ENCODE results near the gene SVOP.
"Not testable (repeated sequence)": the region's sequence is repeated elsewhere in the genome, so short reads cannot be mapped to it uniquely, and the experiment has no call there.

SVOP gene, protein sequence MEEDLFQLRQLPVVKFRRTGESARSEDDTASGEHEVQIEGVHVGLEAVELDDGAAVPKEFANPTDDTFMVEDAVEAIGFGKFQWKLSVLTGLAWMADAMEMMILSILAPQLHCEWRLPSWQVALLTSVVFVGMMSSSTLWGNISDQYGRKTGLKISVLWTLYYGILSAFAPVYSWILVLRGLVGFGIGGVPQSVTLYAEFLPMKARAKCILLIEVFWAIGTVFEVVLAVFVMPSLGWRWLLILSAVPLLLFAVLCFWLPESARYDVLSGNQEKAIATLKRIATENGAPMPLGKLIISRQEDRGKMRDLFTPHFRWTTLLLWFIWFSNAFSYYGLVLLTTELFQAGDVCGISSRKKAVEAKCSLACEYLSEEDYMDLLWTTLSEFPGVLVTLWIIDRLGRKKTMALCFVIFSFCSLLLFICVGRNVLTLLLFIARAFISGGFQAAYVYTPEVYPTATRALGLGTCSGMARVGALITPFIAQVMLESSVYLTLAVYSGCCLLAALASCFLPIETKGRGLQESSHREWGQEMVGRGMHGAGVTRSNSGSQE

GRCh38 chr12:109020796-109021380 lies at the start of gene SVOP:
Gene SVOP, minus strand, starts transcription at chr12:109021068. Its CDS starts 200 bp downstream, at chr12:109020868.
- DNase-seq: peak; percentile 6

GRCh38 chr12:109069307-109070271 lies 48.7 kb upstream of the SVOP start:
- DNase-seq: no peak

GRCh38 chr12:109065853-109066193 lies 45.0 kb upstream of the SVOP start:
- no peak for DNase-seq

DNA sequence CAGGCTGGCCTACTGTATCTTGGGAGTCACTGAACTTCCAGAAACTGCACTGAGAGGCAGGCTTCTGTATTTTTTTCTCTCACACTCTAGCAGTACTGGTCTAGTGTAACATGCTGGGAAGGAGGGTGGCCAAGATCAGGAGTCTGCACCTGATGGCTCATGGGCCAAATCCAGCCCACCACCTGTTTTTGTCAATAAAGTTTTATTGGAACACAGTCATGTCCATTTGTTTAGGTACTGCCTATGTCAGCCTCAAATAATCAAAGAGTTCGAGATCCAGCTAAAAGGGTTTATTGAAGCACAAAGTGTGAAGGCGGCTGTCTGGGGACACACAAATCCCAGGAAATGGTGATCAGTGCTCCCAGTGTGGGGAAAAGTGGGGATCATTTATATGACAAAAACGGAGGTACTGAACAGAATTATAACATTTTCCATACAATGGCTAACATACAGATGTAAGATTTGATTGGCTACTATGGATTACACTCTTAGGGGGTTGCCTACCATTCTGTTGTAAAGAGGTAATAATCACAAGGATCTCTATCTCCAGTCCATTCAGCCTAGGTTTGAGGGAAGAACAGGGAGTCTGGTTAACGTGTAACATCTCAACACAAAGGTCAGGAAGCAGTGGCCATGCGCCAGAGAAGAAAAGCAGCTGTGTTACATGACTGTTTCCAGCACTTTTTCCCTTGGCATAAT lies 44.4 kb upstream of the SVOP start:
- no peak for DNase-seq

- DNase-seq: no peak
Observed at GRCh38 chr12:109064143-109064542, 43.3 kb upstream of the SVOP start.

DNA sequence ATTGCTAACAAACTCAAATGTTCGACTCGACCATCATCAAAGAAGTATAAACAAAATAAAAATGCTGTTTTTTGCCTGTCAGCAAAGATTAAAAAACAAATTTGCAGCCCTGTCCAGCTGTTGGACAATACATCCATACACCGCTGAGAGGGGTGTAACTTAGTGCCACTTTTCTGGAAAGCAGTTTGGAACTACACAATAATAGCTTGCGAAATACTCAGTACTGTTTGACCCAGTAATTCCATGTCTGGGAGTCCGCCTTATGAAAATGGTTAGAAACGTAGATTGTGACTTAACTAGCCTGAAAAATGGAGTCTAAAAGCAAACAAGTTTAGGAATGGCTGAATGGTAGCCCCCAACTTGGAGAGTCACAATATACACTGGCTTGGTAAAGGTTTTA lies 37.9 kb upstream of the SVOP start:
- DNase-seq: no peak

DNA sequence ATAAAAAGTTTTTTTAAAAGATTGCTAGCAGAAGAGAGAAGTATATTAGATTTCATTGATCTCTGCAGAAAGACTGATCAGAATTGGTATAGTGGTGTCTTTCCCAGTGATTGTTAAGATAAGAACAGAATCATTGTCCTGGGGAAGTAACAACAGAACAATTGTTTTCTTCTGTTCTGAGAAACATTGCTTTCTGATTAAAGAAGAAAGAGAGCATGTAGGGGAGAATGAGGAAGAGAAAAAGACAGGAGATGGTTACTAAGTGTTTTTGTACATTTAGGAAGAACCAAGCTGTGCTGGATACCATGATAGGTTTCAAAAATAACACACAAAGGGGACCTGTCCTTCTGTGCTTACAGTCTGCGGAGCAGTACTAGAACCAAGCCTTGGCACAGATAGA lies 36.5 kb upstream of the SVOP start:
- no peak for DNase-seq

GRCh38 chr12:109056891-109057290 lies 36.0 kb upstream of the SVOP start:
- no peak for DNase-seq

DNA sequence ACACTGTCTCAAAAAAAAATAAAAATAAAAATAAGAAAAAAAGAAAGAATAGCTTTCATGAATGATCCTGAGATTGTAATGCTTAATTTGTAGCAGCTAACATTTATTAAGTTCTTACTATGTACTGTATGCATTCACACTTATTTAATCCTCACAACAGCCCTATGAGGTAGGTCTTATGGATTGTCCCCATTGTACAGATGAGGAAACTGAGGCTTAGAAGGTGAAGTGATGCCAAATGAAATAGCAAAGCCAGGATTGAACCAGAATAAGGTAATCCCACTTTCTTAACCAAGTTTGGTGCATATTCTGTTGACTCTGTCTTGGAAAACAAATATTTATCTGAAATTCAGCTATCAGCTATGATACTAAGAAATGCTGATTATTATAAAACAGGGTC lies 33.7 kb upstream of the SVOP start:
- DNase-seq: no peak

DNA sequence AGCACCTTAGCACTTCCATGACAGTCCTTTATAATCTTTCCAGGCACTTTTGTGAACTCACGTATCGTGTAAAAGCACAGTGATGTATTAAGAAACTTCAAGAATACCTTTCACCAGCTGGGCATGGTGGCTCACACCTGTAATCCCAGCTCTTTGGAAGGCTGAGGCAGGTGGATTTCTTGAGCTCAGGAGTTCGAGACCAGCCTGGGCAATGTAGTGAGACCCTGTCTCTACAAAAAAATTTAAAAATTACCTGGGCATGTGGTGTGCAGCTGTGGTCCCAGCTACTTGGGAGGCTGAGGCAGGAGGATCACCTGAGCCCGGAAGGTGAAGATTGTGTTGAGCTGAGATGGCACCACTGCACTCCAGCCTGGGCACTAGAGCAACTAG lies 33.3 kb upstream of the SVOP start:
- not testable (repeated sequence) for DNase-seq

DNA sequence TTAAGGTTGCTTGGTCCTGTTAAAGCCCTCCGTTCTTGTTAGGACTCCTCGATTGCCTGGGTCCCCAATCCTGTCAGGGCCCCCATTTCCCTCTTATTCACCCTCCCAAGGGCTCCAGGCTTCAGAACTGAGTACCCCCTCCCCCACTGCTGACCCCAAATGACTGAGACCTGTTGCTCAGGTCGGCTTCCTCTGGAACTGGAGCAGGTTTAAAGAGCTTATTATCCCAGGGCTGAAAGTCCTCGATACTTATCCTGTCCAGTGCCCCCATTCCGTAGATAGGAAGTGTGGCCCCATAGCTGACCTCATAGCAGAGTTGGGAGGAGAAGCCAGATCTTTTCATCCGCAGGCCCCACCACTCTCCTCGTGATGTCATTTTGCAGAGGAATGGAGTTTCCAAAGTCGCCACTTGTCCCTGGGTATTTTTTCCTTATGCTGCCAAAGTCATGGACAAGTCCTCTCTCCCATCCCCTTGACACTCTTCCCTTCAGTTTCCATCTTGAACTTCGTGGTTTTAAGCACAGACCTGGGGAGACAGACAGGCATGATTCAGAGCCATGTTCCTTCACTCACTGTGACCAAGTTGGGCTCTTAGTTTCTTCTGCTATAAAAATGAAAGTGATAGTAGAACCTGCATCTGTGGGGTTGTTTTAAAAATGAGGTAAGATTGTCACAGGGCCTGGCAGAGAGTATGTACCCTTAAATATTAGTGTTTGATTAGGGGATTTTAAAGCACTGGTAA lies 32.7 kb upstream of the SVOP start:
- DNase-seq: peak; percentile 7

GRCh38 chr12:109052414-109053323 lies 31.8 kb upstream of the SVOP start, which contains the start of gene USP30:
Gene USP30, plus strand, starts transcription at chr12:109052576. Its CDS starts 103 bp downstream, at chr12:109052679.
- DNase-seq: peak; percentile 75

GRCh38 chr12:109052097-109052413 lies 31.2 kb upstream of the SVOP start:
- no peak for DNase-seq

GRCh38 chr12:109049794-109050193 lies 28.9 kb upstream of the SVOP start:
- not testable (repeated sequence) for DNase-seq

DNA sequence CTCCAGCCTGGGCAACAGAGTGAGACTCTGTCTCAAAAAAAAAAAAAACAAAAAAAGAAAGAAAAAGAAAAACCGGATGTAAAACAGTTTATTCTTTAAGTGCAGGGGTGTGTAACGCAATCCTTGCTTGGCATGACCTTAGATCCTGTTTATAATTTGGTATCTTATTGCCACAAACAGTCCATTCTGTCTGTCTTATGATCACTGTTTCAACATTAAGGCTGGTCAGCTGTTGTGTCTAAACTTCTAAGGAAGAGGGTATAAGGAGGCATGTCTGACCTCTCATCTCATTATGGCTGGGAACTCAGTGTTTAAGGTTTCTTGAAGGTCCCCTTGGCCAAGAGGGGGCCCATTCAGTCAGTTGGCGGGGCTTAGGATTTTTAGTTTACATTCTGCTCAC lies 27.8 kb upstream of the SVOP start:
- not testable (repeated sequence) for DNase-seq

DNA sequence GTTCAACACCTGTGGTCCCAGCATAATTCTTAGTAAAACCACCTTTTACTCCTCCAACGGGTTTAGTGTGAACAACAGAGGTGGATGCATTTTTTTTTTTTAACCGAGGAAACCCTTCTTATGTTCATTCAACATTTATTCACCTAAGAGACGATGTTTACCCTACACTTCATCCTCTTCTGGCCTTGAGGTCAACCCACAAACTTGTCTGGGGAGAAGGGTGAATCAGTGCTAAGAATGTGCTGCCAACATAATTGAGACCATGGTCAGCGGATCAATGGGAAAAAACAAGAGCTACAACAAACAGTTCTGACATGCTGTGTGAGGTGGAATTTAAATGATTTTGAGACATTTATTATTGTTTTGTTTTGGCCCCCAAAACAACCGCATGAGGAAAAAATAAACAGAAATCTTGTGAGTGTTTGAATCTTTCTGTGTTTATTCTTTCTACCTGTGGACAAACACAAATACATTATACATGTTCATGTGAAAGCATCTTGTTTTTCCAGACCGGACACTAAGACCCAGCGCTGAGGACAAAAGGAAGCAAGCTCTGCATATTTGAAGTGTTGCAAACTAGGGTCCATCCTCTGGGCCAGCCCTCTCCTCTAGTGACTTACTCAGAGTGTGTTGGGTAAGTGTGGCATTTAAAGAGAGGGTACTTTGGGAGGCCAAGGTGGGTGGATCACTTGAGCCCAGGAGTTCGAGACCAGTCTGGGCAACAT lies 26.4 kb upstream of the SVOP start:
- DNase-seq: no peak

DNA sequence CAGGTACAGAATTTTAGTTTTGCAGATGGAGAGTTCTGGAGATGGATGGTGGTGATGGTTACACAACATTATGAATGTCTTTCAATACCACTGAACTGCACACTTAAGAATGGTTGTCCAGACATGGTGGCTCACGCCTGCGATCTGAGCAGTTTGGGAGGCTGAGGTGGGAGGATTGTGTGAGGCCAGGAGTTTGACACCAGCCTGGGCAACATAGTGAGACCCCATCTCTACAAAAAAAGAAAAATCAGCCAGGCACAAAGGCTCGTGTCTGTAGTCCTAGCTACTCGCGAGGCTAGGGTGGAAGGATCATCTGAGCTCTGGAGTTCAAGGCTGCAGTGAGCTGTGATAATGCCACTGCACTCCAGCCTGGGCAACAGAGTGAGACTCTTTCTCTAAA lies 23.4 kb upstream of the SVOP start:
- no peak for DNase-seq

GRCh38 chr12:109036975-109037374 lies 16.1 kb upstream of the SVOP start:
- DNase-seq: no peak

DNA sequence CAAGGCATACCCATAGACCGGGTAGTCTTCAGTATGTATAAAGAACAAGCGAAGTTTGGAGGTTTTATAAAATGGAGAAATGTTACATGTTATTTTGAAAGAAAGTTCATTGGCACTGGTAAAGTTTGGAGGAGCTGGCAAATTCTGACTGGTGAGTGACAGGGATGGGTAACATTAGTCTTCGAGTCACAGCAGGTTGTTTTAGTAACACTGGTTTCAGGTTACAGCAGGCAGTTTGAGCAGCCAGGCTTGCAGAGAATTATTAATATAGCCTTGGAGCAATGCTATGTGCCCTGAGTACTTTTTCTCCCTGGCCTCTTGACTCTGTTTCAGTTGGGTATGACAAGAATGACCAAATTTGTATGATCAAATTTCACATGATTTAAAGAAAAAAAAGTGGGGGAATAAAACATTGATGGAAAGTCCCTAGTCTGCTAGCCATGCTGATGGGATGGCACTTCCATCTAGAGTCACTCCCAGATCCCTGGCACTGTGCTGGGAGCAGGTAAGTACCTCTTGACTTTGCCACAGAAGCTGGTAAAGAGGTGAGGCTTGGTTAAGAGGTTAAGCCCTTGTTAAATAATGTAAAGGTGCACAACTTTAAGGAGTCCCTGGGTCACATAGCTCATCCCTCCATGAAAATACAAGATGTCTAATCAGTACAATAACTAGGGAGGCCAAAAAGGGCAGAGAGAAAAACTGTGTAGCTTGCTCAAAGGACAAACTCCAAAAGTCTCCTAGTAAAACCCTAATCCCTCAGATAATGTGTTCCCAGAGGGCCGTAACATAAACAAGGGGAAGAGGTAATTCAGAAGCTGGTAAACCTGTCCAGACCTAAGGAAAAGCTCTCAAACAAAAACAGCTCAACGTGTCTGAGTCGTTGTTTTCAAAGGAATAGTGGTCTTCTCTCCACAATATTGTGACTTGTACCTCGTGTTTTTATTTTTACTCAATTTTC lies 12.7 kb upstream of the SVOP start:
- no peak for DNase-seq

All from stimulated activated naive CD4-positive, alpha-beta T cell treated with Interleukin-2 at 50 U/mL for 16 hours (primary cell).